Cortex of kidney (tissue), 1 donor: Measurements from ENCODE around the gene TPRX2.
"Not testable (repeated sequence)": the region's sequence is repeated elsewhere in the genome, so short reads cannot be mapped to it uniquely, and the experiment has no call there.

Experiments used
- DNase-seq: peaks from one replicate; lab custom pipeline; 2025; lab: John Stamatoyannopoulos, UW

Gene TPRX2, protein sequence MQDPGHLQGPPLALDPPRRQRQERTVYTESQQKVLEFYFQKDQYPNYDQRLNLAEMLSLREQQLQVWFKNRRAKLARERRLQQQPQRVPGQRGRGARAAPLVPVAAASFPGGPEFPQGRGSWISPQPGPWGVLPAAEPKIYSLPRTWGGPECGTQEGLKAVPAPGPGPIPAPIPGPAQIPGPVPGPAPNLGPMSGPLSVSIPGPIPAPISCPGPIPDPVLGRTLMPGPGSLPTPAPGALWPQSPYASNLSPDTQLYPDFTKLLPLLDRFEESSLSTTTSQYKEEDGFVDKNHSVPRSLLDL

DNA sequence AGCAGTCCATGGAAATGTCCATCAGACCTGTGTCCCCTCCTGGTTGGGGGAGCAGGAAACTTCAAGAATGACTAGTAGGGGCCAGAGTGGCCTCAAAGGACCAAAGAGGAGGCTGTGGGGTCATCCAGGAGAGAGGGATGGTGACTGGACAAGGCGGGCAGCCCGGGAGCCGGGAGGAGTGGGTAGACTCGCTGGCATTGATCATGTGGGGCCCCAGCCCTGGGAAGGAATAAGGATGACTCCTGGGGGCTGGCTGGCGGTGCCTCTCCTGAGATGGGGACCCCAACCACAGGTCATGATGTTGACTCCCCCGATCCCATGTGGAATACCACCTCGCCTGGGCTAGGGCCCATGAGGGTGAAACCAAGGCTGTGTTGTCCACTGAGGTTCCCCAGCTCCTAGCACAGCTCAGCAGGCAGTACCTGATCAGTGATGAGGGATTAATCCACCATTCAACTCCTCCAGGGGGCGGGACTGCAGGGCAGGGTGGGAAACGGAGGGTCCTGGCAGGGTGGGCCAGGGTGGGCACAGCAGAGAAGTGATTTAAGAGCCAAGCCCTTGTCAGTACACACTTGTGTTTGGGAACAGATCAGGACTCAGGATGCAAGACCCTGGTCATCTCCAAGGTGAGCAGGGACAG lies at the start of gene TPRX2:
Gene TPRX2 (plus strand): TSS at position 590 of the 640 bp plus-strand sequence. CDS start 12 bp downstream, at position 602.
- not testable (repeated sequence) for DNase-seq

DNA sequence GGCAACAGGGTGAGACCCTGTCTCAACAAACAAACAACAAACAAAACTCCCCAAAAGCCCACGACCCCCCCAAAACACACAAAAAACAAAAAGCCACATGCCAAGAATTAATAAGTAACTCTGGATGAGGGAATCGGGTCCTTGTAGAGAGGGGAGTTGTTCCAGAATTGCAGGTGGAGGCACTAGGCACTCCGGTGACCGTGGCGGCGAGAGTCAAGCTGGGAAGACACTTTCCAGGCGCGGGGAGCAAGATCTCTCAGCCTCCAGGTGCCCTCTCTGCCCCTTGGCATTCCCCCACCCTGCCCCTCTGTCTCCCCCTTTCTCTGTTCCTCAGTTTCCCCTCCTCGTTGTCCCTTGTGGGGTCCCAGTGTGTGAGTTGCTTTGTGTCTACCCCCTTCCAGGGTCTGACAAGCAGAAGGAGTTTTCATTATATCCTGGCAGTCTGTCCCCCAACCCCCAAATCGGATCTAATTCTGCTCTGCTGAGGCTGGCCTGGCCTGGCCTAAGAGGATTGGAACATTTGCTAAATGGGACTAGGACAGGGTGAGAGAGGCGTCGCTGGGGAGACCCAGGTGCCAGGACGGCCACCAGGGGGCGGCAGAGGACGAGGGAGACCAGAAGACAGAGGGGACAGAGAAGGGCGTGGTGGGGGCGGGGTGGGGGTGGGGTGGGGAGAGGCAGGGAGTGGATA lies 45.6 kb upstream of the TPRX2 start:
- DNase-seq = no peak

DNA sequence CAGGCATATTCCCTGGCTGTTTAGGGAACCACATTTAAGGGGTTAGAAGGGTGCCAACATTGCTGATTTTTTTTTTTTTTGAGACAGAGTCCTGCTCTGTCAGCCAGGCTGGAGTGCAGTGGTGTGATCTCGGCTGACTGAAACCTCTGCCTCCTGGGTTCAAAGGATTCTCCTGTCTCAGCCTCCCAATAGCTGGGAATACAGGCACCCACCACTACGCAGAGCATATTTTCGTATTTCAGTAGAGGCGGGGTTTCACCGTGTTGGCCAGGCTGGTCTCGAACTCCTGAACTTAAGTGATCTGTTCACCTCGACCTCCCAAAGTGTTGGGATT lies 45.1 kb upstream of the TPRX2 start:
- no peak for DNase-seq

DNA sequence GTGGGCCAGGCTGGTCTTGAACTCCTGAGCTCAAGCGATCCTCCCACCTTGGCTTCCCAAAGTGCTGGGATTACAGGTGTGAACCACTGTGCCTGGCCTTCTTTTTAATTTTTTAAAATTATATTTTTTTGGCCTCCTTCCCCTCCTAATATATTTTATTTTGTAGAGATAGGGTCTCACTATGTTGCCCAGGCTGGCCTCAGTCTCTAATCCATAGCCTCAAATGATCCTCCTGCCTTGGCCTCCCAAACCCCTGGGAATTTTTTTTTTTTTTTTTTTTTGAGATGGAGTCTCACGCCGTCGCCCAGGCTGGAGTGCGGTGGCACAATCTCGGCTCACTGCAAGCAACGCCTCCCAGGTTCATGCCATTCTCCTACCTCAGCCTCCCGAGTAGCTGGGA lies 42.8 kb upstream of the TPRX2 start:
- DNase-seq = not testable (repeated sequence)

DNA sequence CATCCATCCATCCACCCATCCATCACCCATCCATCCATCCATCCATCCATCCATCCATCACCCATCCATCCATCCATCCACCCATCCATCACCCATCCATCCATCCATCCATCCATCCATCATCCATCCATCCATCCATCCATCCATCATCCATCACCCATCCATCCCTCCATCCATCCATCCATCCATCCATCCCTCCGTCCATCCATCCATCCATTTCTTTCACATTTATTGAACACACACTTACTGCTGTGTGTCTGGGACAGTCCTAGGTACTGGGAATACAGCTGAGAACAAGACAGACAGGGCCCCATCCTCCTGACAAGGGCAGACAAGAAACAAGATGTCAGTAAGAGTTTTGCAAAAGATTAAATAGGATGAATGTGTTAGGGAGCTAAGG lies 40.8 kb upstream of the TPRX2 start:
- not testable (repeated sequence) for DNase-seq

DNA sequence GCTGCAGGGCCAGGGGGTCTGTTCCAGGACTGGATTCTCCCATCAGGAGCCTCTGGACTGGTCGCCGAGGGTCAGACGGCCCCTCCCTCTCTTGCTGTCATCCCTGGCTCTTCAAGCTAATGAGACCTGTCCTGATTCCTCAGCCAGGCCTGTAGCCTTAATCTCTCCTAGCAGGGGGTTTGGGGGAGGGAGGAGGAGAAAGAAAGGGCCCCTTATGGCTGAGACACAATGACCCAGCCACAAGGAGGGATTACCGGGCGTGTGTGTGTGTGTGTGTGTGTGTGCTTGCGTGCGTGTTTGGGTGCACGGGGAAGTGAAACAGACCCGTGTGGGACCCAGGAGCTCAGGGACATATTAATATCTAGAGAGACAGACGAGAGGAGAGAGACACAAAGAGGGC lies 39.2 kb upstream of the TPRX2 start:
- no peak for DNase-seq

DNA sequence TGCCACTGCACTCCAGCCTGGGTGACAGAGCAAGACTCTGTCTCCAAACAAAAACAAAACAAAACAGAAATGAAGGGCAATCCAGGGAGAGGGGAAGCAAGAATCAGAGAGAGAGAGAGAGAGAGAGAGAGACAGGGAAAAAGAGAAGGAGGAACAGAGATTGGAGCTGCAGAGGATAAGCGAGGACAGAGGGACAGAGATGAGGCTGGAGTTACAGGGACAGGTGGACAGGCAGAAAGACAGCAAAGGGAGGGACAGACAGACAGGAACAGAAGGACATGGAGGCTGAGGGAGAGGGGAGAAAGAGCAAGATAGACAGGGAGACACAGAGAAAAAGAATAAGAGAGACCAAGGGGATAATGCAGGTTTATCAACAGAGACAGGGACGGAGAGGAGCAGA lies 38.6 kb upstream of the TPRX2 start:
- DNase-seq = no peak

DNA sequence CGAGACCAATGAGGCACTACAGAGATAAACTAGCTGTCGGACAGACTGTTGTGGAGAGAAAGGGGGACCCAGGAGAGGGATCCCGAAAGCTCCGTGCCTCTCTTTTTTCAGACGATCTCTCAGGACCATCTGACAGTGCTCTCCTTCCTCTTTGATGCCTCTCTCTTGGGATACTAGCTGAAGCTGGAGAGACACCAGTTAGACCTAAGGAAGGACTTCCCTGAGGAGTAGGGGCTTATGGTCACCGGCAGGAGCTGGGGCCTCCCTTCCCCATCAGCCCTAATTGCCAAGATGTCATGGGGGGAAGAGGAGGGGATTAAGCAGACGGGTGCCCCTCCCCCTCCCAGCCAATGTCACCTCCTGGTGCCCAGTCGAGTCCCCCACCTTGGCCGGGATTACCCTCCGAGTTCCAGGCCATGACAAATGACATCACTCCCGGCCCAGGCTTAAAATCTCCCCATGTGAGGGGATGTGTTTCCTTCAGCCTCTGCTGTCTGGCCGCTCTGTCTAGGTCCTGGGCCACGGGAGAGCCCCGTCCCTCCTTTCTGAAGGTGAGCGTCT lies 37.5 kb upstream of the TPRX2 start, which contains the start of gene CRX:
Gene CRX (plus strand): TSS at position 478 of the 561 bp plus-strand sequence. CDS start 12,507 bp downstream, outside the sequence.
- no peak for DNase-seq

DNA sequence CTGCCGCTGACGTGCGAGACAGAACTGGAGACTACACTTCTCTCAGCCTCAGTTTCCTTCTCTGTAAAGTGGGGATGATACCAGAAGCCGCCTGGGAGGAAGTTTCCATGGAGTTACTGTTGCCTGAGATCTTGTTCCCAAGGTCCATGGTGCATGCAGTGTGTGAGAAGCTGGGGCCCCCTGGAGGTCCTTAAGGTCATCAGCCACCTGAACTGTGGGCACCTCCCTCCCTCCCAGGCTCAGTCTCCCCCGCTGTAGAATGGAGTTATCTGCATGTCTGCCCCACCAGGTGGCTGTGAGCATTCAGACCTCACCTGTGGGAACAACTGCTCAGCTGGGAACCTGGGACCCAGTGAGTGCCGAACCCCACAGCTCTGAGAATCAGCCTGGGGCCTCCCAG lies 34.6 kb upstream of the TPRX2 start:
- no peak for DNase-seq

DNA sequence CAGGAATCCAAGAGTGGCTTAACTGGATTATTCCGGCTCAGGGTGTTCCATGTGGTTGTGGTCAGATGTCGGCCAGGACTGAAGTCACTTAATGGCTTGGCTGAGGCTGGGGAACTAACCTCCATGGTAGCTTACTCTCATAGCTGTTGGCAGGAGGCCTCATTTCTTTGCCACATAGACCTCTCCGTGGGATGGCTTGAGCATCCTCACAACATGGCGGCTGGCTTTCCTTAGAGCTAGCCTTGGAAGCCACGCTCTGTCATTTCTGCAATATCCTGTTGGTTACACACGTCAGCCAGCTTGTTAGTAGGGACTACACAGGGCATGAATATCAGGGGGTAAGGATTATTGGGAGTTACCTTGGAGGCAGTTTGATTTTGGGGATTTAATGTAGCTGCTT lies 32.2 kb upstream of the TPRX2 start:
- no peak for DNase-seq

DNA sequence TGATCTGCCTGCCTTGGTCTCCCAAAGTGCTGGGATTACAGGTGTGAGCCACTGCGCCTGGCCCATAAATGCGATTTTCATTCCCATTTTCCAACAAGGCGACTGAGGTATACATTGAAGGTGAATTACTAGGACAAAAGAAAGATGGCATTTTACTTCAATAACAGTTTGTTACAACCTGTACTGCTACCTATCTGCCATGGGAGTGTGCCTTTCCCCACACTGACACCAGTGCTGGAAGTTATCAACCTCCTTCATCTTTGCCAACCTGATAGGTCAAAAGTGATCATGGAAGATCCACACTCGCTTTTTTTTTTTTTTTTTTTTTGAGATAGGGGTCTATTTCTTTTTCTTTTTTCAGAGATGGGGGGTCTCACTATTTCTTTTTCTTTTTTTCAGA lies 26.3 kb upstream of the TPRX2 start:
- DNase-seq = no peak

DNA sequence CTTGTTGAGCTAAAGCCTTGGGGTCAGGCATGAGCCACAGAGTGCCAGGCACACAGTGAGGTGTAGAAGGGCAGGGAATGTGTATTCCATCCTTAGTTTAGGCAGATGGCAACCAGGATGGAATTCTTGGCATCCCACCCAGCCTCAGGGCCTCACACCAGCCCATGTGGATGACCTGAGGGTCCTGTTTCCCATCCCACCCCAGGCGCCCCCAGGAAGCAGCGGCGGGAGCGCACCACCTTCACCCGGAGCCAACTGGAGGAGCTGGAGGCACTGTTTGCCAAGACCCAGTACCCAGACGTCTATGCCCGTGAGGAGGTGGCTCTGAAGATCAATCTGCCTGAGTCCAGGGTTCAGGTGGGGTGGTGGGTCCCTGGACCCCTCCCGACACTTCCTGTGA lies 23.0 kb upstream of the TPRX2 start:
- DNase-seq = no peak

DNA sequence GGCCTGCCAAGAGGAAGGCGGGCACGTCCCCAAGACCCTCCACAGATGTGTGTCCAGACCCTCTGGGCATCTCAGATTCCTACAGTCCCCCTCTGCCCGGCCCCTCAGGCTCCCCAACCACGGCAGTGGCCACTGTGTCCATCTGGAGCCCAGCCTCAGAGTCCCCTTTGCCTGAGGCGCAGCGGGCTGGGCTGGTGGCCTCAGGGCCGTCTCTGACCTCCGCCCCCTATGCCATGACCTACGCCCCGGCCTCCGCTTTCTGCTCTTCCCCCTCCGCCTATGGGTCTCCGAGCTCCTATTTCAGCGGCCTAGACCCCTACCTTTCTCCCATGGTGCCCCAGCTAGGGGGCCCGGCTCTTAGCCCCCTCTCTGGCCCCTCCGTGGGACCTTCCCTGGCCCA lies 19.6 kb upstream of the TPRX2 start:
- DNase-seq = no peak

DNA sequence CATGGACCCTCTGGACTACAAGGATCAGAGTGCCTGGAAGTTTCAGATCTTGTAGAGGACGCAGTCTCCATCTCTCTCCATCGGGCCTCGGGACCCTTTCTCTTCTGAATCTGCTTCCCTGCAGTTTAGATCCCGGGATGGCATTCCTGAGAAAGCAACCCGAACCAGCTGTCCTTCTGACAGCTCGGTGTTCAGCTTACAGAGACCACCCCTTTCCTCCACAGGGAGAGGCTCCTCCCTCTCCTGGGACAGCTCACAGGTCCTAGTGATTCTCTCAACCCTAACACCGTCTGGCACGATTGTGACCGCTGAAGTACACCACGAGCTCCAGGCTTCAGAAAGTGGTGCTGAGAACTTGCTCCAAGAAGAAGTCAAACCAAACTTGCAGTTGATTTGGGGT lies 19.1 kb upstream of the TPRX2 start:
- DNase-seq = no peak

DNA sequence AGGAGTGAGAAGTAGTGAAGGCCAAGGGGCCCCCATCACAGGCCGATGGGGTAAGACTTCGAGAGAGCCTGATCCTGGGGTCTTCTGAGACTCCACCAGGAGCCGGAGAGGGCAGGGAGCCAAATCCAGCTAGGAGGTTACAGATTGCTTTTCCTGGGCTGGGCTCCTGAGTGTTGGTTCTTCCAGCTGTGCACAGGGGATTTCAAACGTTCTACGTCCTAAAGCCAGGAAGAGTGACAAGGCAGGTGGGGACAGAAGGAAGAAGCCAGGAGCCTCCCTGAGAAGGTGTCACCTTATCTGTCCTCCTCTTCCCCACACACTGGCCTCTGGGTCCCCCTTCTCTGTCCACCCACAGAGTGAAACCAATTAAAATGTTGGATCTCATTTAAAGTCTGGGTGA lies 16.1 kb upstream of the TPRX2 start:
- no peak for DNase-seq

DNA sequence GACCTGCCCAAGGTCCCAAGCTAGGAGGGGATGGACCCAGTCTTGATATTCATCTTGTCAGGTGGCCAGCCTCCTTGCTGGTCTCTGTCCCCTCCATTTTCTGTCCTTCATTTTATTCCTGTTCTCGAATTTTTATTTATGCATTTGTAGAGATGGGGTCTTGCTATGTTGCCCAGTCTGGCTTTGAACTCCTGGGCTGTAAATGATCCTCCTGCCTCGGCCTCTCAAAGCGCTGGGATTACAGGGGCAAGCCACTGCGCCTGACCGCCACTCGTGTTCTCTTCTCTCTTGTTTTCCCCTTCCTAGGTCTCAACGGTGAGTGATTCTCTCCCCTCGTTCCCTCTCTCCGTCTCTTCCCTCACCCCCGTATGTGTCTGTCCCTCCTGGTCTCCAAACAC lies 10.6 kb upstream of the TPRX2 start:
- DNase-seq = no peak

DNA sequence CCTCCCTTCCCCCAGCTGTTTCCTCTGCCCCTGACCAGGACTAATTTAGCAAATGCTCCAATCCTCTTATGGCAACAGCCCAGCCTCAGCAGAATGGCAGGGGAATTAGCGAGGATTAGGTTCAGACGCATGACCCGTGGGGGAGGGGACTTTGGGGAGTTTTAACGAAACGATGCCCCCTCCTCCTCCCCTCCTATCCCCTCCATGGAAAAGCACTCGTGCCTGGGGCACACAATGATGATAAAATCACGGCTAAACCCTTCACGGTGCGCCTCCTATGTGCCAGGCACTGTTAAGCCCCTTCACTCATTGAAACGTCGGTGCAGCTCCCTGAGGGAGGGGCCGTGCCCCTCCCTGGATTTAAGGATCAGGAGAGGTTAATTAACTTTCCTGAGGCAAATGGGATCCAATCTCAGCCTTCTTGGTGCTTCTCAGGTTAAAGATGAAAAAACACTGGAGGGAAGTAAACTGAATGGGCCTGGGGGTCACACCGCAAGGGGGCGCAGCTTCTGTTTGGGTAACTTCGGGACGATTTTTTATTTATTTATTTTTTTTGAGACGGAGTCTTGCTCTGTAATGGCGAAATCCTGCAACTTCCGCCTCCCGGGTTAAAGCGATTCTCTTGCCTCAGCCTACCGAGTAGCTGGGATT lies 10.1 kb upstream of the TPRX2 start:
- DNase-seq = no peak

DNA sequence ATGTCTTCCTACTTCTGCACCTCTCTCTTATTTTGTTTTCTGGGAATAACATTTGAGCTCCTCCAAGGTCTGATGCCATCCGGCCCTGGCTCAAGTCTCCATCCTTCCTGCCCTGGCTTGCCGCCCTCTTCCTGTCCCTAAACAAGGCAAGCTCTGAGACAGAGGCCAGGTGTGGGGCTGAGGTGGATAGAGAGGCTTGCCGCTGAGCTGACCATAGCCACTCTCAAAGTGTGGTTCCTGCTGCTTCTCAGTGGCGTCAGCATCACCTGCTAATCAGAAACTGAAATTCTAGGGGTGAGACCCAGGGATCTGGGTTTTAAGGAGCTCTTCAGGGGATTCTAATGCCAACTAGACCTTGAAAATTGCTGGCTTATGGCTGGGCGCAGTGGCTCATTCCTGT lies 6.0 kb upstream of the TPRX2 start:
- no peak for DNase-seq

DNA sequence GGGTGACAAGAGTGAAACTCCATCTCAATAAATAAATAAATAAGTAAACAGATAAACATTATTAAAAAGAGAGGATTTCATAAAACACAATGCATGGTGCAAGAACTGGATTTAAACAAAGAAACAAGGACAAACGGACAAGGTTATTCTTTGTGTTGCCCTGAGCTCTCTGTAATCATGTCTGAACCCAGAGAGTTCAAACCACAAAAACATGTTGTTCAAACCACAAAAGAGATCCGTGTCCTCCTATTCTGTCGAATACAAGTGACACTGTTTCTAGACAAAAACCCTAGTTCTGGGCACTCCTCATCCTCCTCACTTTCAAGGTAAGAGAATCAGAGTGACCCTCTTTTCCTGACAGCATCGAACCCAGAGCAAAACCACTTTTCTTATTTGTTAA lies 4.6 kb upstream of the TPRX2 start:
- DNase-seq = no peak

DNA sequence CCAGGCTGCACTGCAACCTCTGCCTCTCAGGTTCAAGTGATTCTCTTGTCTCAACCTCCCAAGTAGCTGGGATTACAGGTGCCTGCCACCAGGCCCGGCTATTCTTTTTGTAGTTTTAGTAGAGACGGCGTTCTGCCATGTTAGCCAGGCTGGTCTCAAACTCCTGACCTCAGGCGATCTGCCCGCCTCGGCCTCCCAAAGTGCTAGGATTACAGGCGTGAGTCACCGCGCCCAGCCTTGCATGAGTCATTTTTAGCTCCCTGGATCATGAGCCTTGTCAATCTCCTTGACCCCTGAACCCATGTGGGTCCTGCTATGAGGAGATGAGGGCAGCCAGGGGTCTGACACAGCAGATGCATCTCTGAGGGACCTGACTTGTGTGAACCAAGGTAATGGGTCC lies 804 bp upstream of the TPRX2 start:
- DNase-seq = not testable (repeated sequence)

DNA sequence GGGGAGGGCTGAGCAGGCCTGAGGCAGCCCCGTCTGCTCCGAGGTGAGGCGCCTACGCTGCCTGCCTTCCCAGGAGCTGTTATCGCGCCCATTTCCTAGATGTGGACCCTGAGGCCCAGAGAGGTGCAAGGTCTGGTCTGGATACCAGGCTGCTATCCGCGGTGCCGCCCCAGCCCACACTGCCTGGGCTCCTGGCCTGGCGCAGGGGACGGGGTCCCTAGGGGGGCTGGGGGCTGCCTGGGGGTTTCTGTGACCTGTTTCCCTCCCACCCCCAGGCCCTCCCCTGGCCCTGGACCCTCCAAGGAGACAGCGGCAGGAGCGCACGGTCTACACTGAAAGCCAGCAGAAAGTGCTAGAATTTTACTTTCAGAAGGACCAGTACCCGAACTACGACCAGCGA lies 803 bp downstream of the TPRX2 start:
- DNase-seq = not testable (repeated sequence)

DNA sequence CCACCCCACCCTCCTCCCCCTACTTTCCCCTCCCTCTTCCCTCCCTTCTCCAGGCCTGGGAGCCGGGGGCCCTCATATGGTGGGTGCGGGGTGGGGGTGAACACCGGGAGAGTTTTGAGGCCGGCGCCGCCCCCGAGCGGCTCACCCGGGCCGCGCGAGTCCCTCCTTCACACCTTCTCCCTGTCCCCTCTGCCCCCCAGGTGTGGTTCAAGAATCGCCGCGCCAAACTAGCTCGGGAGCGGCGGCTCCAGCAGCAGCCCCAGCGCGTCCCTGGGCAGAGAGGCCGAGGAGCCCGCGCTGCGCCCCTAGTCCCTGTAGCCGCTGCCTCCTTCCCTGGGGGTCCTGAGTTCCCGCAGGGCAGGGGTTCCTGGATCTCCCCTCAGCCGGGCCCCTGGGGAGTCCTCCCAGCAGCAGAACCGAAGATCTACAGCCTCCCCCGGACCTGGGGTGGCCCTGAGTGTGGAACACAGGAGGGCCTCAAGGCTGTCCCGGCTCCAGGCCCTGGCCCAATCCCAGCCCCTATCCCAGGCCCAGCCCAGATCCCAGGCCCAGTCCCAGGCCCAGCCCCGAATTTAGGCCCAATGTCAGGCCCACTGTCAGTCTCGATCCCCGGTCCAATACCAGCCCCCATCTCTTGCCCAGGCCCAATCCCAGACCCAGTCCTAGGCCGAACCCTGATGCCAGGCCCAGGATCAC lies 1.7 kb downstream of the TPRX2 start:
- no peak for DNase-seq
